K562 (cell line): ENCODE data around the gene LIPE. TPM values are rescaled to one million over a fixed set of nuclear protein-coding genes. Genes with fewer than 3 reads are reported as not detected.

Source experiments
- ATAC-seq: fragments of 200-7000 bp; cut with Tn5 transposase; 3 replicates; pipeline ENCODE4 v1.9.1; 2020; ENCODE audit warnings: moderate library complexity
- BruUV-seq: library from RNA; stranded (reverse); fragments of 400-500 nt; replicated peaks from 2 replicates; lab custom pipeline; 2021; lab: Mats Ljungman, UMichigan
- CTCF ChIA-PET: fragments of 300-600 bp; formaldehyde crosslinking; extraction: SDS; loops from one replicate; lab custom pipeline; 2021; ENCODE audit warnings: low intra/inter-chr PET ratio; lab: Yijun Ruan, JAX
- POLR2A ChIA-PET: fragments of 300-600, 350-650 bp; sonication (Branson Sonifier 250); formaldehyde crosslinking; extraction: SDS; loops from one replicate; lab custom pipeline; 2021; ENCODE audit warnings: antibody characterized with exemption, inconsistent platforms; lab: Yijun Ruan, JAX
- DNase-seq, 4 experiments: peaks; one replicate each; pipeline versions ENCODE4 v3.0.0 to v3.0.0-alpha.2; 2011 to 2018; ENCODE audit warnings: low spot score in 3 of 4, mixed read lengths in 3 of 4; ENCODE audit errors: extremely low read depth in 1 of 4
- FAIRE-seq: peaks from 2 replicates; lab custom pipeline; 2011; peaks lifted over from hg19 to GRCh38; lab: Jason Lieb, UNC
- H2AFZ ChIP-seq: 2 replicates; pipeline ENCODE4 v1.6.0; 2011; ENCODE audit warnings: low read depth, low read length, control low read depth, inconsistent platforms
- H3K27ac ChIP-seq: fragments of 200-600 bp; 3 replicates; pipeline ENCODE4 v1.8.0; 2011; ENCODE audit warnings: low read depth, mild to moderate bottlenecking, control low read depth, inconsistent platforms, low read length, moderate library complexity, mixed read lengths; ENCODE audit errors: extremely low read depth
- H3K27me3 ChIP-seq, 2 experiments: fragments of 300-600 bp in 1 of 2; 2 replicates in 1 of 2; 3 replicates in 1 of 2; pipeline versions ENCODE4 v1.6.0 to v1.8.0; 2011; ENCODE audit warnings: inconsistent platforms in 2 of 2, low read length in 2 of 2, mild to moderate bottlenecking in 1 of 2, mixed read lengths in 1 of 2, moderate library complexity in 1 of 2; ENCODE audit not compliant: control insufficient read depth in 2 of 2, insufficient read depth in 2 of 2
- H3K36me3 ChIP-seq: fragments of 300-600 bp; 3 replicates; pipeline ENCODE4 v1.8.0; 2011; ENCODE audit warnings: mild to moderate bottlenecking, low read length, inconsistent platforms; ENCODE audit not compliant: control insufficient read depth, insufficient read depth
- H3K4me1 ChIP-seq, 2 experiments: fragments of 200-600 bp in 1 of 2; replicated peaks in 1 of 2; 2 replicates in 1 of 2; 3 replicates in 1 of 2; pipeline versions ENCODE4 v1.5.1 to v1.8.0; 2011; ENCODE audit warnings: inconsistent platforms in 2 of 2, low read length in 2 of 2, mild to moderate bottlenecking in 1 of 2, mixed read lengths in 1 of 2, moderate library complexity in 1 of 2; ENCODE audit not compliant: control insufficient read depth in 2 of 2, insufficient read depth in 2 of 2
- H3K4me2 ChIP-seq: 2 replicates; pipeline ENCODE4 v1.6.1; 2011; ENCODE audit warnings: low read length, control low read depth, inconsistent platforms, mixed read lengths; ENCODE audit not compliant: insufficient read depth
- H3K4me3 ChIP-seq: fragments of 200-600 bp; sonication (generic), shearing (Covaris generic); 2 replicates; pipeline ENCODE4 v1.5.1; 2016; ENCODE audit warnings: control low read depth, inconsistent platforms
- H3K79me2 ChIP-seq: fragments of 200-600 bp; 3 replicates; pipeline ENCODE4 v1.8.0; 2011; ENCODE audit warnings: low read length, inconsistent platforms; ENCODE audit not compliant: control insufficient read depth, insufficient read depth
- H3K9ac ChIP-seq, 2 experiments: 2 replicates each; pipeline versions ENCODE4 v1.6.0 to v1.6.1; 2011; ENCODE audit warnings: low read depth in 2 of 2, low read length in 2 of 2, control low read depth in 1 of 2, inconsistent platforms in 1 of 2, mild to moderate bottlenecking in 1 of 2, mixed read lengths in 1 of 2; ENCODE audit not compliant: insufficient read depth in 1 of 2
- H3K9me1 ChIP-seq: one replicate; pipeline ENCODE4 v1.6.0; 2011; ENCODE audit warnings: inconsistent platforms, mild to moderate bottlenecking, low read length, moderate library complexity; ENCODE audit not compliant: control insufficient read depth, insufficient read depth
- H3K9me3 ChIP-seq: replicated peaks from 2 replicates; pipeline ENCODE4 v1.5.1; 2011; ENCODE audit warnings: low read depth, low read length, inconsistent platforms; ENCODE audit not compliant: control insufficient read depth, insufficient read depth
- H4K20me1 ChIP-seq: replicated peaks from 2 replicates; pipeline ENCODE4 v1.6.1; 2011; ENCODE audit warnings: low read length, inconsistent platforms, mixed read lengths; ENCODE audit not compliant: control insufficient read depth, insufficient read depth
- FOXM1 ChIP-seq, 2 experiments: fragments of 450-650 bp in 1 of 2; sonication (generic) in 1 of 2; formaldehyde crosslinking in 1 of 2; IDR thresholded peaks; 2 replicates each; pipeline versions ENCODE4 v1.6.1 to v1.9.0; 2017 to 2022; ENCODE audit warnings: low read depth in 2 of 2, mild to moderate bottlenecking in 2 of 2, missing genetic modification reagents in 1 of 2, moderate library complexity in 1 of 2
- SAFB2 ChIP-seq: fragments of 200-400 bp; formaldehyde crosslinking; IDR thresholded peaks from 2 replicates; pipeline ENCODE4 v1.6.1; 2018; ENCODE audit warnings: borderline replicate concordance, low read length, low read depth, moderate library complexity; ENCODE audit not compliant: severe bottlenecking
- SMAD2 ChIP-seq: fragments of 150-350 bp; IDR thresholded peaks from 2 replicates; pipeline ENCODE4 v1.6.1; 2014; ENCODE audit warnings: low read depth, mild to moderate bottlenecking, low read length
- TEAD2 ChIP-seq: fragments of 450-650 bp; IDR thresholded peaks from 2 replicates; pipeline ENCODE4 v1.6.1; 2016; ENCODE audit warnings: missing genetic modification characterization, control low read depth, missing compliant biosample characterization
- TRIM24 ChIP-seq, 2 experiments: fragments of 450-650 bp; IDR thresholded peaks; 2 replicates each; pipeline ENCODE4 v1.6.1; 2016
- USF1 ChIP-seq: sonication (generic); formaldehyde crosslinking; IDR thresholded peaks from 2 replicates; pipeline ENCODE4 v1.9.0; 2022; ENCODE audit warnings: mild to moderate bottlenecking, missing genetic modification reagents
- ZBTB40 ChIP-seq, 2 experiments: fragments of 450-650 bp in 1 of 2; sonication (generic) in 1 of 2; formaldehyde crosslinking in 1 of 2; IDR thresholded peaks; 2 replicates each; pipeline versions ENCODE4 v1.7.1 to v1.9.0; 2016 to 2022; ENCODE audit warnings: inconsistent platforms in 1 of 2, mild to moderate bottlenecking in 1 of 2, missing genetic modification reagents in 1 of 2
- ZFP91 ChIP-seq: sonication (generic); formaldehyde crosslinking; IDR thresholded peaks from 2 replicates; pipeline ENCODE4 v1.8.0; 2022; ENCODE audit warnings: mild to moderate bottlenecking, missing genetic modification reagents
- ZNF408 ChIP-seq: fragments of 250-450 bp; sonication (Bioruptor Pico); IDR thresholded peaks from 2 replicates; pipeline ENCODE4 v1.4.0; 2020; ENCODE audit warnings: low read depth, mild to moderate bottlenecking, moderate library complexity
- ZNF445 ChIP-seq: fragments of 250-450 bp; sonication (Bioruptor Pico); IDR thresholded peaks from 2 replicates; pipeline ENCODE4 v1.4.0; 2020; ENCODE audit warnings: low read depth, mild to moderate bottlenecking, moderate library complexity
- ZNF57 ChIP-seq: fragments of 450-650 bp; formaldehyde crosslinking; IDR thresholded peaks from 2 replicates; pipeline ENCODE4 v1.4.0; 2020; ENCODE audit warnings: mild to moderate bottlenecking, moderate library complexity
- WGBS: fragments of 100-300 bp; shearing (Covaris generic); methylation state at CpG from one replicate; pipeline ENCODE4 v1.1.6; 2016; ENCODE audit warnings: low coverage, mixed read lengths; ENCODE audit not compliant: insufficient coverage; ENCODE audit errors: missing lambda C conversion rate; 5-methylcytosine and 5-hydroxymethylcytosine counted together
- in situ Hi-C: fragments of 300-500 bp; cut with MboI; formaldehyde crosslinking; loops from 4 replicates; pipeline ENCODE4 v1.15.0; 2018; ENCODE audit warnings: inconsistent platforms, mixed read lengths
- intact Hi-C: fragments of 100-400 bp; cut with micrococcal nuclease; formaldehyde crosslinking; loops from 2 replicates; pipeline ENCODE4 v1.14.2; 2022
- polyA plus RNA-seq, 8 experiments: library from polyadenylated mRNA; depleted of rRNA in 4 of 8; stranded (reverse) in 5 of 8; unstranded in 3 of 8; fragments of >200 nt; fragmentation: Nextera tagmentation in 2 of 8; fragmentation: Illumina TruSeq in 1 of 8; extraction: Ambion mirVana in 2 of 8; extraction: Trizol in 1 of 8; gene quantifications; 2 replicates each; pipeline versions ENCODE4 v1.2.1 to v1.2.3, GENCODE V29; 2011 to 2014; ENCODE audit warnings: inconsistent platforms in 1 of 8, missing spikeins in 1 of 8
- total RNA-seq, 7 experiments: library from RNA; depleted of rRNA in 6 of 7; stranded (reverse); fragments of >200 nt in 6 of 7; fragmentation: Illumina TruSeq in 2 of 7; extraction: Trizol in 2 of 7; gene quantifications; 2 replicates each; pipeline versions ENCODE4 v1.2.1 to v1.2.3, GENCODE V29; 2011 to 2021; ENCODE audit warnings: low replicate concordance in 1 of 7

The LIPE gene
- total and polyA plus RNA-seq, 9 of the 15 experiments (the other 6 are each of a cell fraction or from before 2014, with no cell fraction given) = 0.22 TPM; not detected in 8

- CTCF ChIA-PET = interaction anchor here (1.0 kb wide), 1 partner anchor 281 kb away, joined by 3 read pairs; no protein-coding TSS in a partner anchor
- Histone ChIP-seq H3K27ac (no peak within 1 kb of the TSS), H3K4me2 (no peak within 1 kb of the TSS), H3K9ac (no peak within 1 kb of the TSS), H2AFZ (no peak within 1 kb of the TSS), H3K9me3 (no peaks in the 10 kb centered on the region), H3K27me3 (peaks cover 25 to 29% of the 10 kb centered on the region in 2 experiments), H3K79me2 (no peaks in the 10 kb centered on the region), H4K20me1 (no peaks in the 10 kb centered on the region), H3K36me3 (no peaks in the 10 kb centered on the region), H3K9me1 (no peaks in the 10 kb centered on the region), H3K4me1 (peaks cover 0 to 17% of the 10 kb centered on the region in 2 experiments; a peak in 2 of 5 replicates), H3K4me3 (no peak within 1 kb of the TSS)
- in situ Hi-C loops = no loop called here
- intact Hi-C loops = no loop called here
- 11% methylated on average over 11 of the region's 12 CpGs for WGBS
- POLR2A ChIA-PET = no interaction called here
- no peak for DNase-seq
- no peak for FAIRE-seq
- BruUV-seq = no TSS peak
- ATAC-seq = no peak
- TF ChIP-seq ZNF57 (CRISPR knock-in tag) = no peak
- TF ChIP-seq TEAD2 (tag) = no peak
- TF ChIP-seq ZNF408 (CRISPR knock-in tag) = no peak
- no peak for TF ChIP-seq ZNF445 (CRISPR knock-in tag)
- TF ChIP-seq SAFB2 = no peak
- TF ChIP-seq USF1 (CRISPR knock-in tag) = no peak
- no peak for TF ChIP-seq ZFP91
- no peak for TF ChIP-seq SMAD2
- TF ChIP-seq TRIM24 (IDR thresholded peaks at IDR 0.05) = no peak
- no peak for TF ChIP-seq FOXM1 (IDR thresholded peaks at IDR 0.05; ENCODE audit: low read depth)
- TF ChIP-seq FOXM1 (CRISPR knock-in tag; IDR thresholded peaks at IDR 0.05; ENCODE audit: low read depth) = no peak
- TF ChIP-seq ZBTB40 (IDR thresholded peaks at IDR 0.05) = no peak
- TF ChIP-seq ZBTB40 (CRISPR knock-in tag; IDR thresholded peaks at IDR 0.05) = no peak
Measured at GRCh38 chr19:42389899-42390298, 37.3 kb downstream of the LIPE start, which contains the start of gene CNFN. Gene CNFN (minus strand): TSS chr19:42390297. CDS start chr19:42389037, 1,260 bp downstream.
